HG03575 (cell line): ENCODE results near the gene PRKCE.

Experiments
- ATAC-seq: cut with Tn5 transposase; IDR thresholded peaks from one replicate; pipeline ENCODE4 v1.9.1; 2021; ENCODE audit not compliant: unreplicated experiment, insufficient number of reproducible peaks, low FRiP score; ENCODE audit errors: extremely low read depth

Gene PRKCE

GRCh38 chr2:46162329-46163097, 511.0 kb downstream of the PRKCE start:
- no peak for ATAC-seq

- no peak for ATAC-seq
Measured at GRCh38 chr2:46163098-46163430, 511.6 kb downstream of the PRKCE start.

GRCh38 chr2:46163804-46164528, 512.5 kb downstream of the PRKCE start:
- ATAC-seq: no peak

- ATAC-seq: no peak
Measured at GRCh38 chr2:46164529-46165301, 513.2 kb downstream of the PRKCE start.

GRCh38 chr2:46165916-46166315, 514.4 kb downstream of the PRKCE start:
- no peak for ATAC-seq

- no peak for ATAC-seq
Measured at GRCh38 chr2:46167406-46167805, 515.9 kb downstream of the PRKCE start.

- ATAC-seq: no peak
Measured at GRCh38 chr2:46167924-46168323, 516.4 kb downstream of the PRKCE start.

GRCh38 chr2:46169467-46169866, 518.0 kb downstream of the PRKCE start:
- no peak for ATAC-seq

GRCh38 chr2:46170026-46170425, 518.6 kb downstream of the PRKCE start:
- ATAC-seq: no peak

GRCh38 chr2:46170611-46171350, 519.3 kb downstream of the PRKCE start:
- no peak for ATAC-seq

- no peak for ATAC-seq
Measured at GRCh38 chr2:46171411-46171953, 520.0 kb downstream of the PRKCE start.

- ATAC-seq: no peak
Measured at GRCh38 chr2:46171996-46172546, 520.6 kb downstream of the PRKCE start.

- no peak for ATAC-seq
Measured at GRCh38 chr2:46173030-46173429, 521.6 kb downstream of the PRKCE start.

- no peak for ATAC-seq
Measured at GRCh38 chr2:46173636-46174250, 522.3 kb downstream of the PRKCE start.

GRCh38 chr2:46174345-46175170, 523.1 kb downstream of the PRKCE start:
- ATAC-seq: no peak

GRCh38 chr2:46175419-46175818, 523.9 kb downstream of the PRKCE start:
- ATAC-seq: no peak

GRCh38 chr2:46177461-46178089, 526.1 kb downstream of the PRKCE start:
- no peak for ATAC-seq
